ENCODE measurements around the gene RXRA. TPM values are rescaled to one million over a fixed set of nuclear protein-coding genes. Genes with fewer than 3 reads are reported as not detected.

RXRA gene
- total and polyA plus RNA-seq, 4 donors = 41.5 to 116 (median 74.1) TPM

DNA sequence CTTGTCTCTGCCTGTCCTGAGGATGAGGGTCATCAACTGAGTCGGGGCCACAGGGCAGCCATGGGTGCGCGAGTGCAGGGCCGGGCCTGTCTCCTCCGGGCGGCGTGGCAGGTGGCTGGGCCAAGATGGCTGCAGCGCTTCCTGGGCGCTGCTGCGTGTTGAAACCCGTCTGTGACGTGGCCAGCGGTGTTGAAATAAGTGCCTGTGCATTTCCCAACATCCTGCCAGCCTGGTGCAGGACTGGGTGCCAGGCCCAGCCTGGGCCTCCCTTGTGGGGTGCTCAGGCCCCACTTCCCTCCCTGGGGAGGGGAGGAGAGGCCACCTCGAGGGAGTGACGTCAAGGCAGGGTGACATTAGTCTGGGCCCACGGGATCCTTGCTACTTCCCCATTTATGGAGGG lies 45.5 kb downstream of the RXRA start:
- TF ChIP-seq RXRA (IDR thresholded peaks at IDR 0.05) (peak; percentile 68 to 87), TAF1 (conservative IDR thresholded peaks at IDR 0.05) (no peak), SP1 (IDR thresholded peaks at IDR 0.05) (peak; percentile 75), HNF4G (IDR thresholded peaks at IDR 0.05) (no peak), FOXA2 (IDR thresholded peaks at IDR 0.05) (no peak), JUND (IDR thresholded peaks at IDR 0.05) (peak in 1 of 2 donors; percentile 33), RAD21 (IDR thresholded peaks at IDR 0.05) (peak; percentile 26 to 49), NR2F2 (IDR thresholded peaks at IDR 0.05) (no peak), HNF4A (conservative IDR thresholded peaks at IDR 0.05) (peak in 1 of 2 donors; percentile 62), FOXA1 (IDR thresholded peaks at IDR 0.05) (no peak), EGR1 (IDR thresholded peaks at IDR 0.05; ENCODE audit: low read depth in 2 of 2) (no peak), GABPA (IDR thresholded peaks at IDR 0.05 in 1 of 2, conservative IDR thresholded peaks at IDR 0.05 in 1 of 2) (peak in 1 of 2 donors; percentile 73), YY1 (IDR thresholded peaks at IDR 0.05) (peak; percentile 98)
- TF ChIP-seq, protein P1, sequence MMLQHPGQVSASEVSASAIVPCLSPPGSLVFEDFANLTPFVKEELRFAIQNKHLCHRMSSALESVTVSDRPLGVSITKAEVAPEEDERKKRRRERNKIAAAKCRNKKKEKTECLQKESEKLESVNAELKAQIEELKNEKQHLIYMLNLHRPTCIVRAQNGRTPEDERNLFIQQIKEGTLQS (IDR thresholded peaks at IDR 0.05) = no peak
- TF ChIP-seq, protein P2, sequence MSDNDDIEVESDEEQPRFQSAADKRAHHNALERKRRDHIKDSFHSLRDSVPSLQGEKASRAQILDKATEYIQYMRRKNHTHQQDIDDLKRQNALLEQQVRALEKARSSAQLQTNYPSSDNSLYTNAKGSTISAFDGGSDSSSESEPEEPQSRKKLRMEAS (IDR thresholded peaks at IDR 0.05) = peak; percentile 95
- TF ChIP-seq, protein P3, sequence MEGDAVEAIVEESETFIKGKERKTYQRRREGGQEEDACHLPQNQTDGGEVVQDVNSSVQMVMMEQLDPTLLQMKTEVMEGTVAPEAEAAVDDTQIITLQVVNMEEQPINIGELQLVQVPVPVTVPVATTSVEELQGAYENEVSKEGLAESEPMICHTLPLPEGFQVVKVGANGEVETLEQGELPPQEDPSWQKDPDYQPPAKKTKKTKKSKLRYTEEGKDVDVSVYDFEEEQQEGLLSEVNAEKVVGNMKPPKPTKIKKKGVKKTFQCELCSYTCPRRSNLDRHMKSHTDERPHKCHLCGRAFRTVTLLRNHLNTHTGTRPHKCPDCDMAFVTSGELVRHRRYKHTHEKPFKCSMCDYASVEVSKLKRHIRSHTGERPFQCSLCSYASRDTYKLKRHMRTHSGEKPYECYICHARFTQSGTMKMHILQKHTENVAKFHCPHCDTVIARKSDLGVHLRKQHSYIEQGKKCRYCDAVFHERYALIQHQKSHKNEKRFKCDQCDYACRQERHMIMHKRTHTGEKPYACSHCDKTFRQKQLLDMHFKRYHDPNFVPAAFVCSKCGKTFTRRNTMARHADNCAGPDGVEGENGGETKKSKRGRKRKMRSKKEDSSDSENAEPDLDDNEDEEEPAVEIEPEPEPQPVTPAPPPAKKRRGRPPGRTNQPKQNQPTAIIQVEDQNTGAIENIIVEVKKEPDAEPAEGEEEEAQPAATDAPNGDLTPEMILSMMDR (IDR thresholded peaks at IDR 0.05; ENCODE audit: low read depth, low read length, missing input control) = no peak
- TF ChIP-seq, protein P4, sequence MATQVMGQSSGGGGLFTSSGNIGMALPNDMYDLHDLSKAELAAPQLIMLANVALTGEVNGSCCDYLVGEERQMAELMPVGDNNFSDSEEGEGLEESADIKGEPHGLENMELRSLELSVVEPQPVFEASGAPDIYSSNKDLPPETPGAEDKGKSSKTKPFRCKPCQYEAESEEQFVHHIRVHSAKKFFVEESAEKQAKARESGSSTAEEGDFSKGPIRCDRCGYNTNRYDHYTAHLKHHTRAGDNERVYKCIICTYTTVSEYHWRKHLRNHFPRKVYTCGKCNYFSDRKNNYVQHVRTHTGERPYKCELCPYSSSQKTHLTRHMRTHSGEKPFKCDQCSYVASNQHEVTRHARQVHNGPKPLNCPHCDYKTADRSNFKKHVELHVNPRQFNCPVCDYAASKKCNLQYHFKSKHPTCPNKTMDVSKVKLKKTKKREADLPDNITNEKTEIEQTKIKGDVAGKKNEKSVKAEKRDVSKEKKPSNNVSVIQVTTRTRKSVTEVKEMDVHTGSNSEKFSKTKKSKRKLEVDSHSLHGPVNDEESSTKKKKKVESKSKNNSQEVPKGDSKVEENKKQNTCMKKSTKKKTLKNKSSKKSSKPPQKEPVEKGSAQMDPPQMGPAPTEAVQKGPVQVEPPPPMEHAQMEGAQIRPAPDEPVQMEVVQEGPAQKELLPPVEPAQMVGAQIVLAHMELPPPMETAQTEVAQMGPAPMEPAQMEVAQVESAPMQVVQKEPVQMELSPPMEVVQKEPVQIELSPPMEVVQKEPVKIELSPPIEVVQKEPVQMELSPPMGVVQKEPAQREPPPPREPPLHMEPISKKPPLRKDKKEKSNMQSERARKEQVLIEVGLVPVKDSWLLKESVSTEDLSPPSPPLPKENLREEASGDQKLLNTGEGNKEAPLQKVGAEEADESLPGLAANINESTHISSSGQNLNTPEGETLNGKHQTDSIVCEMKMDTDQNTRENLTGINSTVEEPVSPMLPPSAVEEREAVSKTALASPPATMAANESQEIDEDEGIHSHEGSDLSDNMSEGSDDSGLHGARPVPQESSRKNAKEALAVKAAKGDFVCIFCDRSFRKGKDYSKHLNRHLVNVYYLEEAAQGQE (IDR thresholded peaks at IDR 0.05) = no peak
- TF ChIP-seq, protein P5, sequence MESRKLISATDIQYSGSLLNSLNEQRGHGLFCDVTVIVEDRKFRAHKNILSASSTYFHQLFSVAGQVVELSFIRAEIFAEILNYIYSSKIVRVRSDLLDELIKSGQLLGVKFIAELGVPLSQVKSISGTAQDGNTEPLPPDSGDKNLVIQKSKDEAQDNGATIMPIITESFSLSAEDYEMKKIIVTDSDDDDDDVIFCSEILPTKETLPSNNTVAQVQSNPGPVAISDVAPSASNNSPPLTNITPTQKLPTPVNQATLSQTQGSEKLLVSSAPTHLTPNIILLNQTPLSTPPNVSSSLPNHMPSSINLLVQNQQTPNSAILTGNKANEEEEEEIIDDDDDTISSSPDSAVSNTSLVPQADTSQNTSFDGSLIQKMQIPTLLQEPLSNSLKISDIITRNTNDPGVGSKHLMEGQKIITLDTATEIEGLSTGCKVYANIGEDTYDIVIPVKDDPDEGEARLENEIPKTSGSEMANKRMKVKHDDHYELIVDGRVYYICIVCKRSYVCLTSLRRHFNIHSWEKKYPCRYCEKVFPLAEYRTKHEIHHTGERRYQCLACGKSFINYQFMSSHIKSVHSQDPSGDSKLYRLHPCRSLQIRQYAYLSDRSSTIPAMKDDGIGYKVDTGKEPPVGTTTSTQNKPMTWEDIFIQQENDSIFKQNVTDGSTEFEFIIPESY (IDR thresholded peaks at IDR 0.05) = peak; percentile 77
- DNase-seq (ENCODE audit: low spot score) = no peak
- peak overlapping the region; percentile 92 to 98 for H3K27ac ChIP-seq (ENCODE audit: low read depth in 1 of 2, low read length in 2 of 2)

More for the DNA sequence above, 45.5 kb downstream of the RXRA start:
- Histone ChIP-seq H3K36me3 (ENCODE audit: control insufficient read depth in 4 of 4, insufficient read depth in 3 of 4, low read depth in 1 of 4, low read length in 3 of 4) (no peaks in the 10 kb centered on the region), H3K4me1 (ENCODE audit: control insufficient read depth in 4 of 4, insufficient read depth in 4 of 4, low read length in 3 of 4) (peaks cover 49 to 97% (median 72%) of the 10 kb centered on the region in 4 donors), H3K27me3 (ENCODE audit: control insufficient read depth in 4 of 4, insufficient read depth in 4 of 4, low read length in 3 of 4) (no peaks in the 10 kb centered on the region), H3K9me3 (ENCODE audit: control insufficient read depth in 4 of 4, low read length in 3 of 4) (no peaks in the 10 kb centered on the region), H3K9ac (ENCODE audit: low read depth in 1 of 2, low read length in 2 of 2) (peak overlapping the region; percentile 56 to 79), H3K4me3 (ENCODE audit: low read depth in 1 of 3, low read length in 3 of 3) (no peak overlapping the region)
- WGBS = 30% methylated on average over 16 of the region's 16 CpGs
